H4 (cell line): ENCODE results near the gene XPR1. TPM values are rescaled to one million over a fixed set of nuclear protein-coding genes. Genes with fewer than 3 reads are reported as not detected.

Experiments
- DNase-seq: peaks from one replicate; pipeline ENCODE4 v3.0.0-alpha.2; 2015; ENCODE audit warnings: low spot score
- total RNA-seq: library from RNA; depleted of rRNA; stranded (reverse); fragments of >200 nt; shearing (Covaris generic); gene quantifications from 2 replicates; pipeline ENCODE4 v1.2.3, GENCODE V29; 2014

Gene XPR1
- total RNA-seq, 1 experiment from 2014 or later: 23.5 TPM

DNA sequence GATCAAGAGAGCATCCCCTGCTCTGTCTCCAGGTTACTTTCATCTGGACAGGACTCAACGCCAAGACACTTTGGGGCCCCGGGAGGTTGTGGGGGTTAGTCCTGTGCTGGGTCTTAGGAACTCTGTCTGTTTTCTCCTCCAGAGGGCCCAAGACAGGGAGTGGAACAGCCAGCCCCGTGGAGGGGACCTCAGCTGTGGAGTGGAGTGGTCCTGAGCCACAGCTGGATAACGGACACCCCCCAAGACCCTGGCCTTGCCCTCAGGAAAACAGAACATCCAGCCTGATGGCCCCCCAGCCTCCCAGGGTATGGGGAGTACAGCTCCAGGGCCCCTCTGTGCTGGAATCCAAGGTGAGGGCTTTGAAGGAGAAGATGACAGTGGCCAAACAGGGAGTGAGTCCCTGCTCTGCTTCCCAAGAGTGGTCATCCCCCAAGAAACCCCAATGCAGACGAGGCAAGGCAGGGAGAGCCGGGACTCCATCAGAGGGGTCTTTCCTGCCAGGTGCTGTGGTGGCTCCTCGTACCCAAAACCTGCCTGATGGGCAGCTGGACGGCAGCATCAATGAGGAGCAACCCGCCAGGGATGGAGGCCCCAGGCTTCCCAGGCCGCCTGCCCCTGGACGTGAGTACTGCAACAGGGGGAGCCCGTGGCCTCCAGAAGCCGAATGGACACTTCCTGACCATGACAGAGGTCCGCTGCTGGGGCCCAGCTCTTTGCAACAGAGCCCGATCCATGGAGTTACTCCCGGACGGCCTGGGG is 284.4 kb downstream of the XPR1 start:
- no peak for DNase-seq

DNA sequence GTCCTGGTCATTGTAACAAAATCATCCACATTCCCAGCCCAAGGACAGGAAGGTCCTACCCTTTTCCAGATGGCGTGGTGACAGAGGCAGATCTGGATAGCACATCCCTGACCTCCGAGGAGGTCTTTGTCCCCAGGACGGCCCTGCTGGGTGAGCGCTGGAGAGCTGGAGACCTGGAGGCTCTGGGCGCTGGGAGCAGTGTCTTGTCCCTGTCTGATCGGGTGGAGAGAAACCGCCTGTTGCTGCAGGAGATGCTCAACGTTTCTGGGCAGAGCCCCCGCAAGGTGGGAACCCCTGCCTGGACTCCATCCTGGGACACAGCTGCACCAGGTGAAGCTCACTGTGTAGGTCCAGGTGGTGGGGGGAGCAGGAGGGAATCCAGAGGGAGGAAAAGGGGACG is 284.9 kb downstream of the XPR1 start:
- no peak for DNase-seq

DNA sequence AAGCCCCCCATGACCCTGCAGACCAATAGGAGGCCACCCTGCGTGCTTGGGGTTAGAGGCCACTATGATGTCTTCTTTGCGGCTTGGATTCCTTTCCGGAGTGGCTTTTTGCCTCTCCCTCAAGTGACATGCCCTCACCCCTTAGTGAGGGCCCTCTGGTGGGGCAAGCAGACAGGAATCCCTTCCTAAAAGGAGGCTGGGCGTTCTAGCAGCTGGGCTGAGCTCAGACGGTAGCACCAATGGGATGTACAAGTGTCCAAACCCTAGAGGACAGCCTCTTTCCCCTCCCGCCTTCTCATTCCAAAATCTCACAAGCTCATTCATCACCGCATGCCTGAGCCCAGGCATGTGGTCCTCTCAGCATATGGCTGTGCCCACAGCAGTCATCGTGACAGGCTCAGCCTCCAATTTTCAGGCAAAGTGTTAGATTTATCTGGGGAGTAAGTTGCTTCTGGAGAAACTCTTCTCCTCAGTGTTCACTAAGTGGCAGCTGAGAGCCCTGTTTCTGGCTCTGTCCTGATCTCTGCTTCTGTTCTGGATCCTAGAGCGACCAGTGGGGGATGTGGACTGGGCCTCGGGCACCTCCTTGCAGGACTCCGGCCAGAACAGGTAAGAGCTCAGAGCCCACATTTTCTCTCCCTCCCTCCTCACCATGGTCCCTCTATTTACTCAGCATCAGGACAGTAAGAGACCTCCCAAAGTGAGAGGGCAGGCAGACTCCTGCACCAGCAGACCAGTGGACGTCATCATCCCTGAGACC is 285.7 kb downstream of the XPR1 start:
- DNase-seq: no peak

DNA sequence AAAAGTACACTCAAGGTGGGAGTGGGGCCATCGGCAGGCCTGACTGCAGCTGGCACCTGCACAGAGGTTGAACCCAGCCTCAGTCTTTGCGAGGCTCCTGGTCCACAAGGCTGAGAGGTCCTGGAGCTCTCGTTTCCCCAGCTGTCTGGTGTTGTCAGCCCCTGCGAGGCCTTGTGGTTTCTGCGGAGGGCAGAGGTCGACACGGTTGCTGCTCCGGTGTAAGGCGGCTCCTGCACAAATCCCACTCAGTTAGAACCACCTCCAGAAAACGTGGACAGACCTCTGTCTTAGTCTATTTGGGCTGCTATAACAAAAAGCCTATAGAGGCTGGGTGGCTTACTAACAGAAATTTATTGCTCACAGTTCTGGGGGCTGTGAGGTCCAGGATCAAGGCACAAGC is 286.7 kb downstream of the XPR1 start:
- DNase-seq: no peak

DNA sequence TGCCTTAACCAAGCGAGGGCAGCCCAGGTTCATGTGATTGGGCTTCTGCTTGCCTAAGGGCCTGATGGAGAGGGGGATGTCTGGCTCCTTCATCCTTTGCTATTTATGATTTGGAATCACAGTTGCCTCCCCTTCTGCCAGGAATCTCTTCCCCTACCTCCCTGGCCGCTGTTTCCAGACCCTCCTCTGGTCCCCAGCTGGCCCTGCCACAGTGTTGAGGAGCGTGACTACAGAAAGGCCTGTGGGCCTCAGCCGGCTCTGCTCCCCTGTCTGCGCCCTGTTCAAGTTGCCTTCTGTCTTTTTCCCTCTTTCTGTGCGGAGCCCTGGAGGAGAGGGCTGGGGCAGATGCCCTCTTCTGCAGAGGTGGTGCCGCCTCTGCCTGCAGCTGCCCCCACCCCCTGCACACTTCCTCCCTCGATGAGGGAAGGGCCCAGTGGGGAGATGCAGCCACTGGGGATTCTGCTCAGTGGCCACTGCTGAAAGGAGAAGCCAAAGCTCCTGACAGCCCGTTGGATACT is 287.4 kb downstream of the XPR1 start:
- no peak for DNase-seq

DNA sequence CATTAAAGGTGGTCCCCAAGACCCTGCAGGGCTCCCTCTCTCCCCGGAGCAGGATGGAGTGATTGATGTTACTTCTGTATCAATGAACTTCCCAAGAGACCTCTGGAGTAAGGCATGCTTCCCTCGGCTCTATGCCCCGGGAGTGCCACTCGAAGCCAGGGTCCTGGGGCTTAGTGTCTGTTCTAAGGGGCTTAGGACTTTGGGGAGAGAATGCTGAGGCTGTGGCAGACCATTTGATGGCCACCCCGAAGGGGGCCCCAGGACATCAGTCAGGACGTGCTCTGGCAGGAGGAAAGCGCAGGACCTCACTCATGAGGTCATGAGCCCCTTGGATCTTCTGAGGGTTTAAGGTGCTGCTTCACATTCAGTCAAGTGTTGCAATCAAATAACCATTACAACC is 288.4 kb downstream of the XPR1 start:
- no peak for DNase-seq

DNA sequence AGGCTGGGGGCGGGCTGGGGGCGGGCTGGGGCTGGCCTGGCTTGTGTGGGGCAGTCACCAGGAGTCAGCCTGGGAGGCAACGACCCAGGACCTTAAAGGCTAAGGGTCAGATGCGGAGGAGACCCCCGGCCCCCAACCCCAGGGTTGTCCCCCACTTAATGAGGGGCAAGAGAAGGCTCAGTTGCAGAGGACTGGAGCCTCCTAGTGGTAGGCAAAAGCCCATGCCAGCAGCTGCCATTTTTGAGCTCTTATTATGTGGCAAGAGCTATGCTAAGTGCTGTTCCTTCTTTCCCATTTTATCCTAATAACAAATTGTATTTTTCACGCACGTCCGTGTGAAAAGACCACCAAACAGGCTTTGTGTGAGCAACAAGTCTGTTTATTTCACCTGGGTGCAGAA is 288.9 kb downstream of the XPR1 start:
- no peak for DNase-seq

DNA sequence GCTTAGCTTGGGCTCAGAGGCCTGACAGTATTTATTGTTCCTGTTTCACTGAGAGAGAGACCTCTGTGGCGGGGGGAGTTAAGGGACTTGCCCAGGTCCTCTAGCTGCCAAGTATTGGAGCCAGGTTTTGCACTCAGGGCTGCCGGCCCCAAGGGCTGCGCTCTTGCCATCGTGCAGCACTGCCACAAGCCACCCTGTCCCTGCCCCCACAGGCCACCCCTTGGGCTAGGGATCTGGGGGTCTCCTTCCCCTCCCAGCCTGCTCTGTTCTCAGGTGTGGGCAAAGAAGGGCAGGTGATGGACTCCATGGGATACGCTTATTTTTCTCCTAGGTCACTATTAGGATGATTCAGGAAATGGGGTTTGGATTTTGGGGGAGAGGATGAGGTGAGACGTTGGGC is 289.6 kb downstream of the XPR1 start:
- no peak for DNase-seq

DNA sequence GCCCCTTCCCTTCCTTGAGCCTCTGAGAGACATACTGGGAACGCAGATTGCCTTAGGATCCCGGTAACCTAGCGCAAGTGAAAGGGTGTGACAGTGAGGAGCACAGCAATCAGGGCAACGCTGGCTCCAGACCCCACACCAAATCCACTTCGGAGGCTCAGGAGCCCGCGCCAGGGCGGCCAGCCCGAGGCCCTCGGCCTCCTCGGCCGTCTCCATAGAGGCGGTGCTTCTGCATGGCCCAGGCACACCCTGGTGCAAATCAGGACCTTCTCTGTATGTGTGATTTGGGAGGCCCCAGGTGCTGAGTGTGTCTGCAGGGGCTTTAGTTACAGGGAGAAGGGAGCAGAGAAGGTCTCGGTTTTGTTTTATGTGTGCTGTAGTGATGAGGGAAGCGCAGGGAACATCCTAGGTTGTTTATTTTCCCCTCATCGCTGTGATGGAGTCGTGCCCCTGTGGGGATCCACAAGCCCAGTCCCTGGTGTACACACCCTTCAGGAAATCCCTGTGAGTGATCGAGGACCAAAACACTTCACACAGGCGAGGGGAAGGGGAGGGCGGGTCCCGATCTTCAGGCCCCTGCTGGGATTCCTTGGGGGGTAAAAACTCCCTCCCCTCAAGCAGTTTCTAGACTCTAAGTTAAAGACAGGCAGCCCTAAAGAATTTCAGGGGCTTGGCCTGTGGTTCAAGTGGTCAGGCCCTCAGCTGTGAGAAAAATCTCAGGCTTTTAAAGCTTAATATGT is 290.2 kb downstream of the XPR1 start:
- DNase-seq: no peak

DNA sequence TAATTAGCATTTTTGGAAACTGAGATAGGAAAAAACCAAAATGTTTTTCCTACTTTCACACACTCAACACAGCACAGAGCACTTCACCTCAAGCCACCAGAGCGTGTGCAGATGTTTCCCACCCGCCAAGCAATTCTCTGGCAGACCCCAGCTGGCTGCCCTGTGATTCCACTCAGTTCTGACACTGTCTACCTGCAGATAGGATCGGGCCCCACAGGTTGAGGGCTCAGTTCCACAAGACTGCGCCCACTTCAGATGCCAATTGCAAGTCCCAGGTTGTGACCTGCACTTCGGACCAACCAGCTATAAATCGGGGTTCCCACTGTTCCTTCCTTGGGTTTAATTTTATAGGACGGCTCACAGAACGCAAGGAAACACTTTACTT is 290.8 kb downstream of the XPR1 start:
- no peak for DNase-seq

DNA sequence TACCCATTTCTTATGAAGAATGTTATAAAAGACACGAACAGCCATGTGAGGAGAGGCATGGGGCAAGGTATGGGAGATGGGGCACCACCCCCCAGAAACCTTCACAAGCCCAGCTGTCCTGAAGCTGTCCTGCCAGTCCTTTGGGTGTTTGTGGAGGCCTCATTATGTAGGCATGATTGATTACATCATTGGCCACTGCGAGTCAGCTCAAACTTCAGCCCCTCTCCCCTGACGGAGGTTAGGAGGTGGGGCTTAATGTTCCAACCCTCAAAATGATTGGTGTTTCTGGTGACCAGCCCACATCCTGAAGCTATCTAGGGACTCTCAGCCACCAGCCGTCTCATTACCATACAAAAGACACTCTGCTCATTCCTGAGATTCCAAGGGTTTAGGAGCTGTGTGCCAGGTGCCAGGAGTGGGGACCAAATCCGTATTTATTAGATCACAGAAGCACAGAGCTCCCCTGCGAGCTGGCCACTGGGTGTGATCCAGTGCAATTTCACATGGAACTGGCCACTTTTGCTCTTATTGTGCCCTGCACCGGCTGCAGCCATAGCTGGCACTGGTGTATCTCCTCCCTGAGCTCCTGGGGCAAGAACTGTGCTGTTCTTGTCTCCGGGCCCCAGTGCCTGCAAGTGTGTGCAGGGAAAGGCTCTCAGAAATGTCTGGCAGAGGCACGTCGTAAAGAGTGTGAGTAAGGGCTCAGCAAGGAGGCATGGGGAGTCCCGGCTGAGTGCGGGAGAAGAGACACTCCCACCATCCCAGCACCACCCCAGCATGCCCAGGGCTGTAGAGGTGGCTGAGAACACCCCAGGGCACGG is 291.4 kb downstream of the XPR1 start:
- peak; percentile 40 for DNase-seq

DNA sequence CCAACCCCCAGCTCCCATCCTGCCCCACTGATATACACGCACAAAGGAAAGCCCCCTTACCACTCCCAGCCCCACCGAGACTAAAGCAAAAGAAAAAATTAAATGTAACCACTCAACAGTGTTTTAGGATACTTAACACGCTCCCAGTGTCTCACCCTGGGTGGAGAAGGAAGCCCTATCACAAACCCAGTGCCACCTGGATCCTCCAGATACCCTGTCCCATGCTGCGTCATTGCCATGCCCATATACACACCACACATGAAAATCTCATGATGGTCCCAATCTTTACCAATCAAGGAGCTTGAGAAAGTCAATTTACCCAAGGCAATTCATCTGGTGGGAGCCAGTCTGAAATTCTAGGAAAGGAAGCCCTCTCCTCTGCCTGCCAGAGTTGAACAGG is 292.1 kb downstream of the XPR1 start:
- no peak for DNase-seq

DNA sequence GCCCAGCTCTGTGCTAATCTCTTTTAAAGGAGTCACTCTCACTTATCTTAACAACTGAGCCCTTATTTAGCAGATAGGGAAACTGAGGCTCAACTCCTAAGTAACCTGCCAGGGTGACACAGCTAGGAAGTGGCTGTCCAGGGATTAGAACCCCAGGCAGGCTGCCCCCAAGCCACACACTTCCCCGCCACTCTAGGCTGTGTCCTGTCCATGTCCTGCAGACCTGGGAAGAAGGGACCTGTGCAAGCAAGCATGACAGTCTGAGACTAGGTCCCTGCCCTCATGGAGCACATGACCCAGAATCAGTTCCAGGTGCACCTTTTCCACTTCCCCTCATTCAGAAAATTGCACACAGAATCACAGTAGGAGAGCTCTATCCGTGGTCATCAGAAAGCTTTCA is 293.1 kb downstream of the XPR1 start:
- DNase-seq: no peak

DNA sequence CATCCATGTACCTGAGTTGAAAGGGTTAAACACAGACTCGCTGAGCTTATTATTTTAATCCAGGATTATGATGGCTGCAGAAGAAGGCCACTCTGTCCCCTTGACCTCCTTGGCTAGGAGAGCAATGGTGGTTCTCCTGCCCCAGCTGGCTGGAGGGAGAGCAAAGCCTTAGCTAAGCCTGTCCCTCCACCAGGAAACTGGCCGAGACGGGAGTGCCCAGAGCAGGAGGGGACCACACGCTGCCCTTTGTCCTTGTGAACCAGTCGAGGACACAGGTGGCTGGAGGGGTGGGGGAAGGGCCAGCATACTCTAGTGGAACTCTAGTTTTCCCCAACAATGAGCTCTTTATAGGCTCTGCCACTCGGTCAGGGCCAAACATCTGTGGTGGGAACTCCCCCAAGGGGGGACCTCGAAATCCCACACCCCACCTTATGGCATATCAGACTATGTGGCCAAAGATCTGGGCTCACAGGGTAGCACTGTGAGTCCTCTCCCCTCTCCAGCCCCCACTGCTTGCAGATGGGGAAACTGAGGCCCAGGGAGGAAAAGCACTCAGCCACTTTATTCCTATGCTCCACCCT is 293.7 kb downstream of the XPR1 start:
- no peak for DNase-seq

DNA sequence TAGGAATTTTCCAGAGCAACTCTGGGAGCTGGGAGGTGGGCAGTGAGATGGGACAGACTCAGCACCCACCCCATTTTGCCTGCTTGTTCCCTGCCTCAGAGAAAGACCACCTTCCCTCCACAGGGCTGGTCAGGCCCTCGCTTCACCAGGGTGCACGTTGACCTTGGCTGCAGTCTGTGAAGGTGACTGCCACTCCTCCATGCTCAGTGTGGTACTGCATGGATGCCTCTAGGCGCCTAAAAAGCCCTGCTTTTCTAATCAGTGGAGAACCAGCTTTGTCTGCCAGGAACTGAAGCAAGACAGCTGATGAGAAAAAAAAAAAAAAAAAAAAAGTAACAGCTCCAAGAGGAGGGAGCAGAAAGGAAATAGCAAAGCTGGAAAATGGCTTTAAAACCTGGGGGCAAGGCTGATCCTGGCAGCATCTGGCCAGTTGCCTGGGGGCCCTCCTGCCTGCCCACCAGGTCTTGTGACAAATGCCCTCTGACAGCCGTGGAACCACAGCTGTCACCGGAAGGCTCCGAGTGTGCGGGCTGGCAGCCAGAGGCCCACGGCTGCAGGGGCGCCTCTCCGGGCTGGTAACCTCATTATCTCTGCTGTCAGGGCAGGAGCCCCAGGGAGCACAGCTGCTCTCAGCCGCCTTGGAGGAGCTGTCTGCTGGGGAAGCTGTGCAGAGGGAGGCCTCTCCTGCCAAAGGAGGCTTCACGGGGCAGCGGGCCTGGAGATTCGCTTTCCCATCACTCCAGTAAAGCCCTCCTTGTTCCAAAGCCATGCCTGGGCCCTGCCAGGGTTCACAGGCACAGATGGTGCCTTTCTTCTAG is 294.6 kb downstream of the XPR1 start:
- peak; percentile 69 for DNase-seq

DNA sequence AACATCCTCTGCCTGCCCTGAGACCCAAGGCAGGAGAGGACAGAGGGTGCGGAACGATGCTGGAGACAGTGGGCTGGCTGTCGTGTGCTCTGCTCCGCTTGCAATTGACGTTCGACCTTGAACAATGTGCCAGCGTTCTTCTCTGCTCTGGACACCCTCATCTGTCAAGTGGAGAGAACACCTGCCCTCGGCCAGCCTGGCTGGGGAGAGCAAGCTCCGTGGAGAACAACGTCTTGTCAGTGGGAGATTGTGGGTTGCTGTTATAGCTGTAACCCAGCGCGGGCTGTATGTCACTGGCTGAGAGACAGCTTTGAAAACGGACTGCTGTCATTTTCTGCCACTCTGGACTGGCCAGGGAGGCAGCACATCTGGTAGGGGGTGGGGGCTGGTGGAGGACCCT is 295.5 kb downstream of the XPR1 start:
- no peak for DNase-seq

DNA sequence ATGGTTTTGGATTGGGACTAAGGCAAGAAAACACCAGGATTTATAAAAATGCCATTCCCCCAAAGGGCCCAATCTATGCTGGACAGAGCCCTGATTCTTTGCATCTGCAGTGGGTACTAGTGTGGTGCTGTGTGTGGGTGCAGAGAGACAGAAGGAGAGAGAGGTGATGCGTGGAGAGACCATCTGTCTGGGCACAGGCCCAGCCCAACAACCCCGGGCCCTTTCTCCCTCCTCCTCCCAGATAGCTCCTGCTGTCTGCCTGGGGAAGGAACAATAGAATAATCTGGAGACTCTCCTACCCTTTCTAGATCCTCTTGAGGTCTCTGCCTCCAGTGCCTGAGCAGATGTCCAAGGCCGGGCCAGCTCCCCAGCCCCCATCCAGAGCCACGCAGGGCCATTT is 296.0 kb downstream of the XPR1 start:
- DNase-seq: no peak

DNA sequence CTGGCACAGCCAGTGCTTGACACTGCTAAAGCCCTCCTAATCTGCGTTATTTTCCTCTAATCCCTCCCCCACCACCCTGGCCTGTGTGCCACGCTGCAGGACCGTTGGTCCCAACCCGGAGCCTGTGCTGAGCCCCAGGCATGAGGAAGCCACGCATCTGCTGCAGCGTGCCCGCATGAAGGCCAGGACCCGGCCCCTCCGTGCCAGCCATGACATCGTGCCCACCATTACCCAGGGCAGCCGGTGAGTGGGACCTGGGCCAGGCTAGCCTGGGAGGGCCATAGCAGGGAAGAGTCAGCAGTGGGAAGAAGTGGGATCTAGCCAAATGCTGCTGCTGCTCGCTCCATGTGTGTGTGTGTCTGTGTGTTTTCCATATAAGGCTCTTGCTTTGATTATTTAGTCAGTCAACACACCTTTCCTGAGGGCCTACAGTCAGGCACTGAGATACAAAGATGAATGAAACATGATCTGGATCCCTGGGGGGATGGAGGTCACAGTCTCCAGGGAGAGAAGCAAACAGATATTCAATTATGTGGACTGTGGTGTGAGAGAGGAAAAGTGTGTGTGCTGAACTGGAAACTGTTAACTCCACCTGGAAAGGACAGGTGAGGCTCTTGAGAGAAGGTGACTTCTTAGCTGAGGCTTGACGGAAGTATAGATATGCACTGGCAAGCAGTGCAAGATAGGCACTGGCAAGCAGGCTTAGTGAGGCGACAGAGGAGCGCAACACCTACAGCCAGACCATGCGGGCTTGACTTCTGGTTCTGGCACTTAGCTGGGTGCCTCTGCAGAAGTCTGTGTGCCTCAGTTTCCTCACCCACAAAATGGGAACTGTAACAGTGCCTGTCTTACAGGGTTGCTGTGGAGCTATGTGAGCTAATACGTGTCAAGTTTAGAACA is 296.8 kb downstream of the XPR1 start:
- no peak for DNase-seq

DNA sequence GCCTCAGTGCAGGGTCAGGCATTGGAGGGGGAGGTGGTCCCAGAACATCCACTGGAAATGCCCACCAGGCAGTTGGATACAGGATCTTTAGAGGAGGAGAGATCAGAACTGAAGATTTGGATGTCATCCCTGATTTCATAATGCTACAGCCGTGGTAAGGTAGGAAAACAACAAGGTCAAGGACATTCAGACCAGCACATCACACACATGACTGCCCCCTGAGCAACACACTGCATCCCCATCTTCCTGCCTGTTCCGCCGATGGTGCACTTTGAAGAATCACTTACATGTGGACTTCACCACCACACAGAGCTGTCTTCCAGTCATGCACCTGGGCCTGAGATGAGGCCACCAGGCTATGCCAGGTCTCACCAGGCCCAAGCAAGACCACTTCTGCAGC is 297.6 kb downstream of the XPR1 start:
- no peak for DNase-seq
